PFSK-1 (cell line): Measurements from ENCODE around the gene PRRT2.

Experiments
- FOXP2 ChIP-seq: optimal IDR thresholded peaks from 2 replicates; pipeline ENCODE3; 2011; ENCODE audit warnings: borderline replicate concordance, control low read depth, inconsistent platforms; ENCODE audit not compliant: insufficient read depth; ENCODE audit errors: extremely low read length, extremely low read depth
- POLR2AphosphoS5 ChIP-seq: IDR thresholded peaks from 2 replicates; pipeline ENCODE4 v1.6.1; 2012; ENCODE audit warnings: low read depth, mild to moderate bottlenecking, control low read depth, low read length, moderate library complexity
- REST ChIP-seq, 2 experiments: IDR thresholded peaks; 2 replicates each; pipeline versions ENCODE4 v1.6.1 to v1.8.0; 2011 to 2012; ENCODE audit warnings: low read depth in 2 of 2, low read length in 2 of 2, control low read depth in 1 of 2, inconsistent platforms in 1 of 2, mild to moderate bottlenecking in 1 of 2, moderate library complexity in 1 of 2; ENCODE audit not compliant: insufficient read depth in 1 of 2
- SIN3A ChIP-seq: IDR thresholded peaks from 2 replicates; pipeline ENCODE4 v1.6.1; 2012; ENCODE audit warnings: mild to moderate bottlenecking, low read length, moderate library complexity, borderline replicate concordance; ENCODE audit not compliant: insufficient read depth
- TAF1 ChIP-seq: IDR thresholded peaks from 2 replicates; pipeline ENCODE4 v1.6.1; 2012; ENCODE audit warnings: low read length, control low read depth, borderline replicate concordance; ENCODE audit not compliant: insufficient read depth

The PRRT2 gene

GRCh38 chr16:29837841-29838240 lies 25.8 kb downstream of the PRRT2 start:
- TF ChIP-seq POLR2AphosphoS5 = no peak
- no peak for TF ChIP-seq TAF1

GRCh38 chr16:29839822-29840221 lies 27.8 kb downstream of the PRRT2 start:
- TF ChIP-seq SIN3A (no peak), TAF1 (no peak), FOXP2 (no peak), POLR2AphosphoS5 (no peak), REST (IDR thresholded peaks at IDR 0.05; ENCODE audit: insufficient read depth in 1 of 2, low read depth in 2 of 2, low read length in 2 of 2) (no peak)

- TF ChIP-seq REST (IDR thresholded peaks at IDR 0.05; ENCODE audit: insufficient read depth in 1 of 2, low read depth in 2 of 2, low read length in 2 of 2) = no peak
- no peak for TF ChIP-seq TAF1
- TF ChIP-seq FOXP2 = no peak
- TF ChIP-seq POLR2AphosphoS5 = no peak
- no peak for TF ChIP-seq SIN3A
These were observed 28.2 kb downstream of the PRRT2 start for GRCh38 chr16:29840240-29840639.

GRCh38 chr16:29841631-29842030 lies 29.6 kb downstream of the PRRT2 start:
- TF ChIP-seq SIN3A = no peak
- TF ChIP-seq TAF1 = no peak
- no peak for TF ChIP-seq POLR2AphosphoS5
- TF ChIP-seq FOXP2 = no peak
- TF ChIP-seq REST (IDR thresholded peaks at IDR 0.05; ENCODE audit: insufficient read depth in 1 of 2, low read depth in 2 of 2, low read length in 2 of 2) = no peak

- no peak for TF ChIP-seq SIN3A
- TF ChIP-seq FOXP2 = no peak
- TF ChIP-seq REST (IDR thresholded peaks at IDR 0.05; ENCODE audit: insufficient read depth in 1 of 2, low read depth in 2 of 2, low read length in 2 of 2) = no peak
- no peak for TF ChIP-seq POLR2AphosphoS5
- TF ChIP-seq TAF1 = no peak
These were observed 30.8 kb downstream of the PRRT2 start for GRCh38 chr16:29842732-29843346.
